DOHH2 (cell line): Measurements from ENCODE around the gene FBXO11.

Experiments used
- CTCF ChIP-seq: fragments of 200-600 bp; sonication (generic); IDR thresholded peaks from one replicate; pipeline ENCODE4 v1.5.1; 2014; ENCODE audit warnings: antibody characterized with exemption, mild to moderate bottlenecking, low read depth, low read length; ENCODE audit not compliant: poor library complexity, severe bottlenecking
- EZH2phosphoT487 ChIP-seq: fragments of 200-600 bp; sonication (generic); IDR thresholded peaks from 2 replicates; pipeline ENCODE4 v1.6.1; 2017; ENCODE audit warnings: borderline replicate concordance, mild to moderate bottlenecking, antibody characterized with exemption, low read length, moderate library complexity, mixed read lengths

- TF ChIP-seq CTCF (no peak), EZH2phosphoT487 (no peak)
Measured at GRCh38 chr2:47868611-47869352, 37.5 kb downstream of the FBXO11 start.
